ENCODE results near the gene GLP2R. TPM values are rescaled to one million over a fixed set of nuclear protein-coding genes. Genes with fewer than 3 reads are reported as not detected.

GLP2R gene
- total and polyA plus RNA-seq, 10 of the 15 experiments (the other 5 are each of a cell fraction or from before 2014, with no cell fraction given): not detected

DNA sequence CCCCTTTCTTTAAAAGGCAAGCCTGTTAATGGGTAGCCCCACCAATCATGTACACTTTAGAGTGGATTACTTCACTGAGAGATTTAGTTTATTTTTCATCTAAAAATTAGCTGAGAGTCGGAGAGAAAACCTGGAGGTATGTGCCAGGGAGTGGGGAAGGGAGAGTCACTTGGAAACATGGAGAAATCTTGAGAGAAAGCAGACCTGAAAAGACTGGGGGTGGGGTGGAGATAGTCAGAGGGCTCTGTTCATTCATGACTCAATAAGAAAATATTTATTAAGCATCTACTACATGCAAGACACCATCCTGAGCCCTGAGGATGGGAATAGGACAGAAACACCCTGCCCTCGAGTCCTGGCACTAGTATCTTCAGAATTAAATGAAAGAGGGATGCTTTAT, 106.8 kb downstream of the GLP2R start (continued):
- TF ChIP-seq, protein P1, sequence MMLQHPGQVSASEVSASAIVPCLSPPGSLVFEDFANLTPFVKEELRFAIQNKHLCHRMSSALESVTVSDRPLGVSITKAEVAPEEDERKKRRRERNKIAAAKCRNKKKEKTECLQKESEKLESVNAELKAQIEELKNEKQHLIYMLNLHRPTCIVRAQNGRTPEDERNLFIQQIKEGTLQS (IDR thresholded peaks at IDR 0.05; ENCODE audit: borderline replicate concordance, extremely low read depth, low read depth, low read length): no peak
- TF ChIP-seq ZNF217 (IDR thresholded peaks at IDR 0.05) (no peak), EGR1 (IDR thresholded peaks at IDR 0.05; ENCODE audit: borderline replicate concordance in 1 of 2, low read depth in 2 of 2, low read length in 2 of 2) (no peak)

DNA sequence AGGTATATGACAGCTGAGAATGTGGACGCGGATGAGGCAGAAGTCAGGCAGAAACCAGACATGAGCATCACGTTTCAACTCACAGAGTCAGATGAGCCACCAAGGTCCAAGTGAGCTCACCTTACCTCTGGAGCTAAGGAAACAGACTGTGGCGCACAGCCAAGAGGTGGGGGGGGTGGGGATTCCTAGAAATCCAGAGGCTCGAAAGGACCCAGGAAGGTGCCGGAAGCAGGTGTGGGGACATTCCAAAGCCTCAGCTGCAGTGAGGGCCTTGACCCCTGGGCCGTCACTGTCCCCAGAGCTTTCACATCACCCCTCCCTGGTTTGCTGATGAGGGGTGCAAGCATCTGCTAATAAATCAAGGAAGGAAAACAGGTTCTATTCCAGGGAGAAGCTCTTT, 108.6 kb downstream of the GLP2R start:
- ChIA-PET POLR2A (no interaction called here), CTCF (interaction anchor here (0.8 to 3.6 kb wide), 2 partner anchors 10 to 318 kb away, joined by 3 to 15 read pairs; no protein-coding TSS in a partner anchor), RAD21 (ENCODE audit: unreplicated experiment) (interaction anchor here (0.7 kb wide), 1 partner anchor 1735 kb away, joined by 4 read pairs; no protein-coding TSS in a partner anchor), SMC1A (ENCODE audit: uncharacterized antibody, unreplicated experiment) (interaction anchor here (0.6 to 0.8 kb wide), 2 partner anchors 292 to 696 kb away, joined by 3 read pairs; no protein-coding TSS in a partner anchor)
- BruUV-seq (replicated peaks): no TSS peak
- Histone ChIP-seq H3K4me3 (no peak overlapping the region), H3K27me3 (replicated peaks in 1 of 2; ENCODE audit: control insufficient read depth in 2 of 2, insufficient read depth in 2 of 2, low read length in 1 of 2) (no peaks in the 10 kb centered on the region; a peak in 1 of 4 replicates), H3K27ac (ENCODE audit: control insufficient read depth, insufficient read depth) (no peak overlapping the region), H4K20me1 (ENCODE audit: control insufficient read depth, insufficient read depth) (no peaks in the 10 kb centered on the region), H3K4me2 (ENCODE audit: control insufficient read depth, insufficient read depth) (no peak overlapping the region), H2AFZ (ENCODE audit: control insufficient read depth, low read depth, low read length) (no peak overlapping the region), H3K9ac (ENCODE audit: control insufficient read depth, insufficient read depth, low read length) (no peak overlapping the region), H3K36me3 (ENCODE audit: control insufficient read depth in 2 of 2, insufficient read depth in 2 of 2, low read length in 1 of 2) (no peaks in the 10 kb centered on the region), H3K4me1 (ENCODE audit: control insufficient read depth, insufficient read depth, low read length) (no peaks in the 10 kb centered on the region), H3K9me3 (replicated peaks; ENCODE audit: control insufficient read depth, insufficient read depth, low read length) (peaks cover 1% of the 10 kb centered on the region; the same call in 1 of the 3 replicates), H3K79me2 (ENCODE audit: control insufficient read depth, insufficient read depth, low read length) (no peaks in the 10 kb centered on the region)
- DNase-seq (ENCODE audit: low read depth, low spot score): no peak
- FAIRE-seq: no peak
- 73% methylated on average over 7 of the region's 7 CpGs for WGBS (ENCODE audit: insufficient coverage, insufficient replicate concordance, low lambda C conversion rate, missing lambda C conversion rate)
- no peak for ATAC-seq
- intact Hi-C loops (cut with micrococcal nuclease; ENCODE audit: unreplicated experiment) (no loop called here), in situ Hi-C loops (cut with MboI) (no loop called here)
- TF ChIP-seq BACH1 (IDR thresholded peaks at IDR 0.05; ENCODE audit: borderline replicate concordance): no peak
- TF ChIP-seq, protein P1 (IDR thresholded peaks at IDR 0.05; ENCODE audit: borderline replicate concordance, extremely low read depth, low read depth, low read length): no peak
- TF ChIP-seq, protein P2, sequence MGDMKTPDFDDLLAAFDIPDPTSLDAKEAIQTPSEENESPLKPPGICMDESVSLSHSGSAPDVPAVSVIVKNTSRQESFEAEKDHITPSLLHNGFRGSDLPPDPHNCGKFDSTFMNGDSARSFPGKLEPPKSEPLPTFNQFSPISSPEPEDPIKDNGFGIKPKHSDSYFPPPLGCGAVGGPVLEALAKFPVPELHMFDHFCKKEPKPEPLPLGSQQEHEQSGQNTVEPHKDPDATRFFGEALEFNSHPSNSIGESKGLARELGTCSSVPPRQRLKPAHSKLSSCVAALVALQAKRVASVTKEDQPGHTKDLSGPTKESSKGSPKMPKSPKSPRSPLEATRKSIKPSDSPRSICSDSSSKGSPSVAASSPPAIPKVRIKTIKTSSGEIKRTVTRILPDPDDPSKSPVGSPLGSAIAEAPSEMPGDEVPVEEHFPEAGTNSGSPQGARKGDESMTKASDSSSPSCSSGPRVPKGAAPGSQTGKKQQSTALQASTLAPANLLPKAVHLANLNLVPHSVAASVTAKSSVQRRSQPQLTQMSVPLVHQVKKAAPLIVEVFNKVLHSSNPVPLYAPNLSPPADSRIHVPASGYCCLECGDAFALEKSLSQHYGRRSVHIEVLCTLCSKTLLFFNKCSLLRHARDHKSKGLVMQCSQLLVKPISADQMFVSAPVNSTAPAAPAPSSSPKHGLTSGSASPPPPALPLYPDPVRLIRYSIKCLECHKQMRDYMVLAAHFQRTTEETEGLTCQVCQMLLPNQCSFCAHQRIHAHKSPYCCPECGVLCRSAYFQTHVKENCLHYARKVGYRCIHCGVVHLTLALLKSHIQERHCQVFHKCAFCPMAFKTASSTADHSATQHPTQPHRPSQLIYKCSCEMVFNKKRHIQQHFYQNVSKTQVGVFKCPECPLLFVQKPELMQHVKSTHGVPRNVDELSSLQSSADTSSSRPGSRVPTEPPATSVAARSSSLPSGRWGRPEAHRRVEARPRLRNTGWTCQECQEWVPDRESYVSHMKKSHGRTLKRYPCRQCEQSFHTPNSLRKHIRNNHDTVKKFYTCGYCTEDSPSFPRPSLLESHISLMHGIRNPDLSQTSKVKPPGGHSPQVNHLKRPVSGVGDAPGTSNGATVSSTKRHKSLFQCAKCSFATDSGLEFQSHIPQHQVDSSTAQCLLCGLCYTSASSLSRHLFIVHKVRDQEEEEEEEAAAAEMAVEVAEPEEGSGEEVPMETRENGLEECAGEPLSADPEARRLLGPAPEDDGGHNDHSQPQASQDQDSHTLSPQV (IDR thresholded peaks at IDR 0.05): no peak
- no peak for TF ChIP-seq ZBED1 (IDR thresholded peaks at IDR 0.05; ENCODE audit: borderline replicate concordance)
- TF ChIP-seq, protein P3, sequence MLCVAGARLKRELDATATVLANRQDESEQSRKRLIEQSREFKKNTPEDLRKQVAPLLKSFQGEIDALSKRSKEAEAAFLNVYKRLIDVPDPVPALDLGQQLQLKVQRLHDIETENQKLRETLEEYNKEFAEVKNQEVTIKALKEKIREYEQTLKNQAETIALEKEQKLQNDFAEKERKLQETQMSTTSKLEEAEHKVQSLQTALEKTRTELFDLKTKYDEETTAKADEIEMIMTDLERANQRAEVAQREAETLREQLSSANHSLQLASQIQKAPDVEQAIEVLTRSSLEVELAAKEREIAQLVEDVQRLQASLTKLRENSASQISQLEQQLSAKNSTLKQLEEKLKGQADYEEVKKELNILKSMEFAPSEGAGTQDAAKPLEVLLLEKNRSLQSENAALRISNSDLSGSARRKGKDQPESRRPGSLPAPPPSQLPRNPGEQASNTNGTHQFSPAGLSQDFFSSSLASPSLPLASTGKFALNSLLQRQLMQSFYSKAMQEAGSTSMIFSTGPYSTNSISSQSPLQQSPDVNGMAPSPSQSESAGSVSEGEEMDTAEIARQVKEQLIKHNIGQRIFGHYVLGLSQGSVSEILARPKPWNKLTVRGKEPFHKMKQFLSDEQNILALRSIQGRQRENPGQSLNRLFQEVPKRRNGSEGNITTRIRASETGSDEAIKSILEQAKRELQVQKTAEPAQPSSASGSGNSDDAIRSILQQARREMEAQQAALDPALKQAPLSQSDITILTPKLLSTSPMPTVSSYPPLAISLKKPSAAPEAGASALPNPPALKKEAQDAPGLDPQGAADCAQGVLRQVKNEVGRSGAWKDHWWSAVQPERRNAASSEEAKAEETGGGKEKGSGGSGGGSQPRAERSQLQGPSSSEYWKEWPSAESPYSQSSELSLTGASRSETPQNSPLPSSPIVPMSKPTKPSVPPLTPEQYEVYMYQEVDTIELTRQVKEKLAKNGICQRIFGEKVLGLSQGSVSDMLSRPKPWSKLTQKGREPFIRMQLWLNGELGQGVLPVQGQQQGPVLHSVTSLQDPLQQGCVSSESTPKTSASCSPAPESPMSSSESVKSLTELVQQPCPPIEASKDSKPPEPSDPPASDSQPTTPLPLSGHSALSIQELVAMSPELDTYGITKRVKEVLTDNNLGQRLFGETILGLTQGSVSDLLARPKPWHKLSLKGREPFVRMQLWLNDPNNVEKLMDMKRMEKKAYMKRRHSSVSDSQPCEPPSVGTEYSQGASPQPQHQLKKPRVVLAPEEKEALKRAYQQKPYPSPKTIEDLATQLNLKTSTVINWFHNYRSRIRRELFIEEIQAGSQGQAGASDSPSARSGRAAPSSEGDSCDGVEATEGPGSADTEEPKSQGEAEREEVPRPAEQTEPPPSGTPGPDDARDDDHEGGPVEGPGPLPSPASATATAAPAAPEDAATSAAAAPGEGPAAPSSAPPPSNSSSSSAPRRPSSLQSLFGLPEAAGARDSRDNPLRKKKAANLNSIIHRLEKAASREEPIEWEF (IDR thresholded peaks at IDR 0.05; ENCODE audit: insufficient replicate concordance, low read depth, low read length): no peak
- no peak for TF ChIP-seq EZH2 (IDR thresholded peaks at IDR 0.05; ENCODE audit: borderline replicate concordance, control insufficient read depth, low read depth, low read length)
